Measurements from ENCODE around the gene TM4SF1. TPM values are rescaled to one million over a fixed set of nuclear protein-coding genes. Genes with fewer than 3 reads are reported as not detected.

TM4SF1 gene
- polyA plus RNA-seq, 1 donor (not counting 4 experiments of a cell fraction or from before 2014, with no cell fraction given), result 375 TPM

GRCh38 chr3:149343951-149344350, 33.5 kb downstream of the TM4SF1 start:
- dilution Hi-C loops (cut with MboI; ENCODE audit: extremely low pct_ligation_motif_present, low sequenced_read_pairs), result no loop called here
- no peak for DNase-seq (ENCODE audit: low read depth, low spot score)
- Histone ChIP-seq H3K4me2 (ENCODE audit: control insufficient read depth, extremely low read depth, insufficient read depth, low read depth, low read length) (no peak overlapping the region), H2AFZ (ENCODE audit: control insufficient read depth, low read length) (no peak overlapping the region), H3K4me1 (ENCODE audit: control insufficient read depth, extremely low read depth, insufficient read depth, low read length) (peaks cover 42% of the 10 kb centered on the region), H3K9ac (ENCODE audit: control insufficient read depth, extremely low read depth, insufficient read depth, low read length) (no peak overlapping the region), H3K9me3 (ENCODE audit: control insufficient read depth, low read depth, low read length) (no peaks in the 10 kb centered on the region), H3K79me2 (ENCODE audit: control insufficient read depth, insufficient read depth, low read length) (no peaks in the 10 kb centered on the region), H3K36me3 (ENCODE audit: control insufficient read depth in 2 of 2, extremely low read depth in 1 of 2, insufficient read depth in 2 of 2, low read length in 2 of 2) (no peaks in the 10 kb centered on the region), H3K27ac (ENCODE audit: control insufficient read depth, insufficient read depth, low read length) (no peak overlapping the region), H3K4me3 (ENCODE audit: control insufficient read depth in 2 of 3, extremely low read depth in 1 of 3, insufficient read depth in 2 of 3, low read depth in 1 of 3, low read length in 3 of 3) (no peak overlapping the region), H3K9me1 (ENCODE audit: control insufficient read depth, extremely low read depth, insufficient read depth, low read length) (no peaks in the 10 kb centered on the region), H3K27me3 (ENCODE audit: control insufficient read depth, extremely low read depth, insufficient read depth, low read length) (no peaks in the 10 kb centered on the region), H4K20me1 (ENCODE audit: control insufficient read depth, extremely low read depth, insufficient read depth, low read length) (no peaks in the 10 kb centered on the region)
- TF ChIP-seq EZH2 (IDR thresholded peaks at IDR 0.05; ENCODE audit: low read length) (no peak), CTCF (optimal IDR thresholded peaks at IDR 0.05 in 1 of 3, IDR thresholded peaks at IDR 0.05 in 1 of 3, conservative IDR thresholded peaks at IDR 0.05 in 1 of 3; ENCODE audit: extremely low read depth in 1 of 3, insufficient read depth in 2 of 3, low read length in 3 of 3) (no peak)
- peak; percentile 67 for FAIRE-seq

- no peak for DNase-seq (ENCODE audit: low read depth, low spot score)
- no peaks in the 10 kb centered on the region for H3K79me2 ChIP-seq (ENCODE audit: control insufficient read depth, insufficient read depth, low read length)
Observed at GRCh38 chr3:149342413-149343380, 34.8 kb downstream of the TM4SF1 start.

More at GRCh38 chr3:149342413-149343380, 34.8 kb downstream of the TM4SF1 start:
- no peaks in the 10 kb centered on the region for H3K9me3 ChIP-seq (ENCODE audit: control insufficient read depth, low read depth, low read length)
- FAIRE-seq, result peak; percentile 87
- no peaks in the 10 kb centered on the region for H3K36me3 ChIP-seq (ENCODE audit: control insufficient read depth in 2 of 2, extremely low read depth in 1 of 2, insufficient read depth in 2 of 2, low read length in 2 of 2)
- H2AFZ ChIP-seq (ENCODE audit: control insufficient read depth, low read length), result peak overlapping the region; percentile 24
- H3K4me2 ChIP-seq (ENCODE audit: control insufficient read depth, extremely low read depth, insufficient read depth, low read depth, low read length), result peak overlapping the region; percentile 50
- H3K27me3 ChIP-seq (ENCODE audit: control insufficient read depth, extremely low read depth, insufficient read depth, low read length), result no peaks in the 10 kb centered on the region
- peak overlapping the region; percentile 42 for H3K27ac ChIP-seq (ENCODE audit: control insufficient read depth, insufficient read depth, low read length)
- H3K9ac ChIP-seq (ENCODE audit: control insufficient read depth, extremely low read depth, insufficient read depth, low read length), result peak overlapping the region; percentile 12
- no peak overlapping the region for H3K4me3 ChIP-seq (ENCODE audit: control insufficient read depth in 2 of 3, extremely low read depth in 1 of 3, insufficient read depth in 2 of 3, low read depth in 1 of 3, low read length in 3 of 3)
- dilution Hi-C loops (cut with MboI; ENCODE audit: extremely low pct_ligation_motif_present, low sequenced_read_pairs), result no loop called here
- no peaks in the 10 kb centered on the region for H3K9me1 ChIP-seq (ENCODE audit: control insufficient read depth, extremely low read depth, insufficient read depth, low read length)
- H3K4me1 ChIP-seq (ENCODE audit: control insufficient read depth, extremely low read depth, insufficient read depth, low read length), result peaks cover 42% of the 10 kb centered on the region
- no peaks in the 10 kb centered on the region for H4K20me1 ChIP-seq (ENCODE audit: control insufficient read depth, extremely low read depth, insufficient read depth, low read length)
- no peak for TF ChIP-seq EZH2 (IDR thresholded peaks at IDR 0.05; ENCODE audit: low read length)
- no peak for TF ChIP-seq CTCF (optimal IDR thresholded peaks at IDR 0.05 in 1 of 3, IDR thresholded peaks at IDR 0.05 in 1 of 3, conservative IDR thresholded peaks at IDR 0.05 in 1 of 3; ENCODE audit: extremely low read depth in 1 of 3, insufficient read depth in 2 of 3, low read length in 3 of 3)

Measured in keratinocyte (primary cell).